ENCODE measurements around the gene ZNF407.

ZNF407 gene

DNA sequence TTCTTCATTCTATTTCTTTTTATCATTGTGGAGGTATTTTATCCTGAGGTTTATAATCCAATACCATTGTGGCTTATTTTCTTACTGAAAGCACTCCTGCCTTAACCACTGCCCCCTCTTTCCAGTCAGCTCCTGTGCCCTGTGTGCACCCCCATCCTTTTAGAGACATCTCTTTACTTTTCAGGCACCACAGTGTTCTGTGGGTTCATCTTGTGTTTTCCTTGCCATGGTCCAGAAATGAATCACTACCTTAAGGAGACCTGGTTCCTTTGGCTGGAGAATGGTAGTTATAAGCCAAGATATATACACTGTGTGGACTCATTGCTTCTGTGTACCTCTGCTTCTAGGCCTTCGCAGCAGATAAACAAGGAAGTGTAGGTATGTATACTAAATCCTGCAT is 332.9 kb downstream of the ZNF407 start:
- no peak for DNase-seq (ENCODE audit: low read depth)

DNA sequence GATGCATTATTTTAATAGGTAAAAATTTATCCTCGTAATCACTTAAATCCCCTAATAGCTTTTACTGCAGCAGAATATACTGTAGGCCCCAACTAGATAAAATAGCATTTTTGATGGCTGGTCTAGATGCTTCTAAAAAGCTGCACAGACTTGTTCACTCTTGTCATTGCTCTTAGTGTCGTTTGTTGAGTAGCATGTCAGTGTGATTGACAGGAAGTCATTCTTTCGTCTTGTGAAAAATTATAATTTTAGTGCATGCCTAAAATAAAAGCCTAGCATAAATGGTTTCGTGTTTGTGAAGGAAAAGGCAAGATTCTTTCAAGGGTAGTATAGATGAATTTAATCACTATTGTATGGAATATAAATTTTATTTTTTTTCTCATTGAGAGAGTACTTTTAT is 336.3 kb downstream of the ZNF407 start:
- DNase-seq (ENCODE audit: low read depth): no peak

DNA sequence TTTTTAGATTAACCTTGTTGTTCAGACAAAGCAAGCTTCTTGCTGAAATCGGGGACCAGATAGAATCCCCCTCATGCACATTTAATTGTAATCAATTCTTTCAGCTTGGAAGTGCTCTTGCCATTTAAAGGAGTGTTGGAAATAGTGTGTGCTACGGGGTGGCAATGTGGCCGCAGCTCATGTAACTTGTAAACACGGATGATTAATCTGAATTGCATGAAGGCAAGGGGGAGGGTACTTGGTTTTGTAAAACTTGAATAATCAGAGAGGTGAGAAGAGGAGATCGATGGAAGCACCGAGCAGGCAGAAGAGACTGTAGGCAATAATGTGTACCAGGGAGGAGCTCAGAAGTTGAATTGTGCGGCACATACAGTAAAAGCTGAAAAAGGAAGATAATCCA is 337.8 kb downstream of the ZNF407 start:
- no peak for DNase-seq (ENCODE audit: low read depth)

DNA sequence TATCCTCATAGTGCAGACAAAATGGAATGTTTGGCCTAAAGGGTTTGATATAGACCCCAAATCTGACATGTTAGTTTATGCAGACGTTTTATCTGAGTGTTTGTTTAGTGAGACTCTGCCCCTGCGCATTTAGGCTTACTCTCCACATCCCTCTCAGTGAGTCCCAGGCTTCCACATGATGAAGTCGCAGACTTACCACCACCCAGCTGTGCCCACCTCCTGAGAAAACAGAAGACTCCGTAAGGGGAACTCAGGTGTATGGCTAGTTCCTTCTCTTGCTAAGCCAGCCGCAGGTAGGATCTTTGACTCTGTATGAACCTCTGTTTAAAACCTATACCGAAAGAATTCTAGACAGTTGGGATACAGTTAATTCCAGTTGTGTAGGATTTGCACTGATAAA is 338.7 kb downstream of the ZNF407 start:
- DNase-seq (ENCODE audit: low read depth): no peak

DNA sequence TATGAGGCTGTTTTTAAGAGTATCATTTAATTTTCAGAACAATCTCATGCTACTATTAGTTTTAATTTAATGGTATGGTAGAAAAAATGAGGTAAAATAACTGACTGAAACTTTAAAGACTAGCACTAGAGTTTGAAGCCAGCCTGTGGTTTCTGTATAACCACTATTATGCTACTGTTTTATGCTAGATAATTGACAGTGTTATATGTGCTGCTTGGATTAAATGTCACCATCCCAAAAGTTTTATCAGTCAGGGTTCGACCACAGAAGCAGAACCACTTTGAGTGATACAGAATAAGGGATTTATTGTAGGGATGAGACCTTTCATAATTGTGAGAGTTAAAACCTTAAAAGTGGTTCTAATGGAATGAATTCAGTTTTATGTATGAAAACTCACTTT is 339.6 kb downstream of the ZNF407 start:
- no peak for DNase-seq (ENCODE audit: low read depth)

DNA sequence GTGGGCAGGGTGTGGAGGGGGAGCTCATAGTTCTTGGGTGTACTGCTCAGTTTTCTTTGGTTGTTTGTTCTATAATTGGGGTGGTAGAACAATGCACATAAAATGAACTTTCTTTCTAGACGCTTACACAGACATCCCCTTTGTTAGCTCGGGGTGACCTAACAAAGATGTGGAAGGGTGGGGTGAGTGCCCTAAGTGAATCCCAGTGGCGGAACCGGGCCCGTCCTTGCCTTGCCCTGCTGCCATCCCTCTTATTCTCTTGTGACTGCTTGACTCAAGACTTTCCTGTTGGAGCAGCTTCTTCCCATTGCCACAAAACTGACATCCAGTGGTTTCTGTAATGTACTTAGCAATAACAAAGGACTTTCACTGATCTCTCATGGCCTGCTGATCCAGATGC is 343.2 kb downstream of the ZNF407 start:
- no peak for DNase-seq (ENCODE audit: low read depth)

DNA sequence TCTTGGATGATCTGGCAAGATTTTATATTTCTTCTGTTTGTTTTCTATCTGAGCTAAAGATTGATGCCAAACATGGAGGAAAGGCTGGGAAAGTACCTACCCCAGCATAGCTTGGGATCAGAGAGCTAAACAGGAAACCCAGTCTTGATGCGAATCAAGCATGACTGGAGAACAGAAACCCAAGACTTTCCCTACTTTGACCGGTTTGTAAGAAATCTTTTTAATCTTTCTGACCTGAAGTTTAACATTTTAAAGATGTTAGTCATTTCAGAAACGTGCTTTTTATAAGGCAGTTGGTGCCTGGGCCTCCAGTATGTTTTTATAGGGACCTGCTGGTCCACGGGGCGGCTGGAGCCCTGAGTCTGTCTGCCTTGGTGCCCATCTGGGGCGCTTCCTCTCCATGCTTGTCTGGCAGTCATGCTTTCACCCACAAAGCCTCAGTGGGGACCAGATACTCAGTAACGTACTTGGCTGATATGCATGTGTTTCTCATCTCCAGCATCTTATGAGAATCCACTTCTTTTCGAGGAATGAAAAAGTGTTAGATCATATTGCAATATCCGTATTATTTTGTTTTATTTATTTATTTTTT is 344.7 kb downstream of the ZNF407 start:
- DNase-seq (ENCODE audit: low read depth): no peak

DNA sequence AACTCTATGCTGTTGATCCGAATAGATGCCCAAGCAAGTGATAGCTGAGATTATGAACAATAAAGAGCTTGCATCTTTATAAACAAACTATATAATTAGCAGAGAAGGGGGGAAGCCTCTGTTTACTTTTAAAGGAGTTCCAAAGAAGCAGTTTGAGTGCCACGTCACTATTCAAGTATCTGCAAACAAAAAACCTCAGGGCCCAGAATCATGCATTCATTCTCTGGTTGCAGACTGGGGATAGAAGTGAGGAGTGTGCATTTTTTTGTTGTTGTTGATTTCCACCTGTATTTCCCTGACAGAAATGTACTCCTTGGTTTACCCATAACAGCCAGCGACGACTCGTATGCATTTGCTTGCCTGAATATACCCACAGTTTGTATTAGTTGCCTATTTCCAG is 347.0 kb downstream of the ZNF407 start:
- DNase-seq (ENCODE audit: low read depth): peak; percentile 17

DNA sequence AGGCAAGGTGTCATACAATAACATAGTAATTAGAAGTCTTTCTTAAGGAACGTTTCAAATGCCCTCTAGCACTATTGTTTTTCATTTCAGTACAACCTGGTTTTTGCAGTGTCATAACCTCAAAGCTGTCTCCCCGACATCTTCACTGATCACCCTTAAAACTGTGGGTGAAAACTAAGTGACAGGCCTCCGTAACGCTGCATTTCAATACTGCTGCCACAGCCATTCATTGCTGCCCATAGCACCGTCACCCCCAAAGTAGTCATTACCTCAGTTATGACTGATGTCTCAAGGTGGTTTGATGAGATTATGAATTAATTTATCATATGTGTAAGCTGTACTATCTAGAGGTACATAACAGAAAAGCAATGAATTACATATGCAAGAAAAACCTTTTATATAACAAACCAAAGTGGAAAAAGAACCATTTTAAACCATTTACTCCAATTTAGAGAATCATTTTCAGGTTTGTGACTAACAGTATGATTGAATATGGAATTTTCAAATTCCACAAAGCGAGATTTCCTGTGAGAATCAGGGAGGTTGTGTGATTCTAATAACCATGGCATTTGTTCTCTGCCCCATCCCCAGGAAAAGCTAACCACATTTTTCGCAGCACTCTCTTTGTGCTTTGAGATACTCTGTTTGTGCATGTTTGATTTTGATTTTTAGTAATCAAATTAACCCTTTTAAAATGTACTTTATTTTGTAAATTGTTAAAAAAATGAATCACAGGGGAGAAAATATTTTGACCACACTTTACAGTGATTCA is 348.3 kb downstream of the ZNF407 start:
- no peak for DNase-seq (ENCODE audit: low read depth)

DNA sequence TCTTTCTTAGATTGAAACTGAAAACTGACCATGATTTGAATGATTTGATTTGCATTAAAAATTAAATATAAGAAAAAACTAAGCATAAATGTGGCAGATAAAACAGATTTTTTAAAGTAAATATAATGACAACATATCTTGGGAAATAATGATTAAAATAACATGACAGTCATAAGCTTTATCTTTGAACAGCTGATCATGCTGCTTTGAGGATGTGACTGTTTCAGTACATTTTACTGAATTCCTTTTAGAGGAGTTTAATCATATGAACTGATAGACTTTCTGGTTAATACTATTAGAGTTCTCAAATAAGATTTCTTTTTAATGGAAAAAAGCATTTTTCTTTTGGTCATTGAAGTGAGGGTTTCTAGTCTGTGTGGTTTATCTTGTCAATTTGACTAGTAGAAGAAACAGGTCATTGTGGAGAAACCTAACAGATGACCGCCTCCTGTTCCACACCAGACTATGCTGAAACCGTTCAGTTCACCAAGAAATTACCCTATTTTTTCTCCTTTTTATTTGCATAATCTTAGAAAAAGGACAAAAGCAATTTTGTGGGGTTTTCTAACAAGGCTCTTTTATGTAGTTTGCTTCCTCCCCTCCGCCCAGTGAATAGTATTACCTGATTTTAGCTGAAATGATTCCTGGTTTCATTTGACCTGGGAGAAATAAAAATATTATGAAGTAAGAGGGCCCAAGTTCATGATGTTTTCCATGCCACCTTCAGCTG is 349.1 kb downstream of the ZNF407 start:
- no peak for DNase-seq (ENCODE audit: low read depth)

DNA sequence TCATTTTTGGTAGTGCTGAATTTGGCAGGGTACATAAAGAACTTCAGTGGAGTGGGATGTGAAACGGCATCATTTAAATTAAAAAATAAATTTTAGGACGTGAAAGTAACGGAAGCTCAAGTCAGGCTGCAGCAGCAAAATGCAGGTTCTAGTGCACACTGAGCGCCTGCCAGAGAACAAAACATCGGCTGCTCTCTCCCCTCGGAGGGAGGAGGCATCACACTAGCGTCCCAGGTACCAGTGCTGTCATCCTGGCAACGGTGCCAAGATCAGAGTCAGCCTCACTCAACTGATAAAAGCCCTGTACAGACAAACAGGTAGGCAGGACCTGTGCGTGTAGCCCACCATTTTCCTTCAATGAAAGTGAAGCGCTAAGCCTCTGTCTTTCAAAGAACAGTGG is 349.7 kb downstream of the ZNF407 start:
- no peak for DNase-seq (ENCODE audit: low read depth)

DNA sequence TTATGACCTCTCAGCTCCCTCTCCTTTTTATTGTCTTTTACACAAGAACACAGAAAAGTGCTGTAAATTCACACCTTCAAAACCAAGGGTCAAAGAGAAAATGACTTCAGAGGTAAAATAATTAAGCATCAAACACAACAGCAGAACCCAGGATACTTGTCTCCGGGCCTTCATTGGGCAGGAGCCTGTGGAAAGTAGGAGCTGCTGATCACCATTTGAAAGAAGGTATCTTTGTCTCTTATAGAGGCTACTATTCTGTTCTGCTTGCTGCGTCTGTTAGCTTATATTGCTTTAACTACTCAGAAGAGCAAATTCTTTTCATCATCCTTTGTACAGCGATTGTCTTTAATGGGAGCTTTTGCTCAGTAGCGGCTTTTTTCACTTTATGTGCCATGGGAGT is 350.2 kb downstream of the ZNF407 start:
- no peak for DNase-seq (ENCODE audit: low read depth)

DNA sequence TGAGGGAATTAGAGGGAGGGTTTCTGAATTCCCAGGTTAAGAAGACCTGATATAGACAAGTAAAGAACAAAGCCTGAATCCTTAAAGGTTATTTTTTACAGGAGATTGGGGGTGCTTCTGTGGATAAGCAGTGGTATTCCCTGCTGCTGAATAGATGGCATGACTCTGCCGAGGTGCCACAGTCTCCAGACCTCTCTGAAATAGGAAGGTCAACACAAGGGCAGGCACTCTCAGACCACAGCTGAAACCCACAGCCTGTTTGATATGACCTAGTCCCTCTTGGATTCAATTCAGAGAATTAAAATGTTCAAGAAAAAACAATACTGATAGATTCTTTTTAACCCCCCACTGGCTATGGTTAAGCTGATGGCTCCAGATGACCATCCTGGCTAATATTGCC is 351.9 kb downstream of the ZNF407 start:
- no peak for DNase-seq (ENCODE audit: low read depth)

DNA sequence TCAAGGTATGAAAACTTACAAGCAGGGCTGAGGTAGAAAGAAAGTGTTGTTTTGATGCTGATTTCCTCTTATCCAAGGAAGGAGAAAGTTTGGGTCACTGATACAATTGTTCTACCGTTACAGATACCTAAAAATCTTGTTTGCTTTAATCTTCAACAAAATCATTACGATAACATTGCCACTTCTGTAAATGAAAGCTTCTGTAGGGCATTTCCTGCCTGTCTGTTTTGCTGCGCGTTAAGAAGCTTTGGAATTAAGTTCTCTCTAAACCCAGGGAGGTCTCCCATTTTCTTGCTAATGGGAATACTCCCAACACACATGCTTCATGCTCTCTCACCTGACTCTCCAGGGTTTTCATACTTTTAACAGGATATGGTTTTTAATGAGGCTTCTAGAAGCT is 352.8 kb downstream of the ZNF407 start:
- no peak for DNase-seq (ENCODE audit: low read depth)

DNA sequence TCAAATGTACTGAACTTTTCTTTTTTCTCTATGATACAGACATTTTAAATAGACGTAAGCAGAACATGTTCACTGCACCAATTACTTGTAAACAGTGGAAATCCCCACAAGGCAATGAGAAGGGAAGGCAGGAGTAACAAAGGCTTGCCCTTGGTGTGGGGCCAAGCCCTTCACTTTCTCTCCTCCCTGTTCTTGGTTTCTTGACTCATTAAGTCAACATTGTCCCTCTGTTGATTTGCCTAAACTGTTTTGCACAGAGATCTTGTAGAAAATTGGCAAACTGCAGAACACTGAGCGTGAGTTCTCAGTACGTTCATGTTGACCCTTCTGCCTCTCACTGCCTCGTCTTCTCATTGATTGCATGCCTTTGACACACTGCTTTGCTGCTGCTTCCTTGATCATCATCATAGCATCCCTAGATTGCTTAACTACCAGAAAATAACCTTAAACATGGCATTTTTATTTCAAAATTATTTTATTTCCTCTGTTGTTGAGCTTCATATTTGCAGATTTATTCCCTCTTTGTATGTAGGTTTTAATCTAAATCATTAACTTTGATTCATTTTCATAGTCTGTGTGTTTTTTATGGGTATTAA is 353.6 kb downstream of the ZNF407 start:
- peak; percentile 90 for DNase-seq (ENCODE audit: low read depth)

DNA sequence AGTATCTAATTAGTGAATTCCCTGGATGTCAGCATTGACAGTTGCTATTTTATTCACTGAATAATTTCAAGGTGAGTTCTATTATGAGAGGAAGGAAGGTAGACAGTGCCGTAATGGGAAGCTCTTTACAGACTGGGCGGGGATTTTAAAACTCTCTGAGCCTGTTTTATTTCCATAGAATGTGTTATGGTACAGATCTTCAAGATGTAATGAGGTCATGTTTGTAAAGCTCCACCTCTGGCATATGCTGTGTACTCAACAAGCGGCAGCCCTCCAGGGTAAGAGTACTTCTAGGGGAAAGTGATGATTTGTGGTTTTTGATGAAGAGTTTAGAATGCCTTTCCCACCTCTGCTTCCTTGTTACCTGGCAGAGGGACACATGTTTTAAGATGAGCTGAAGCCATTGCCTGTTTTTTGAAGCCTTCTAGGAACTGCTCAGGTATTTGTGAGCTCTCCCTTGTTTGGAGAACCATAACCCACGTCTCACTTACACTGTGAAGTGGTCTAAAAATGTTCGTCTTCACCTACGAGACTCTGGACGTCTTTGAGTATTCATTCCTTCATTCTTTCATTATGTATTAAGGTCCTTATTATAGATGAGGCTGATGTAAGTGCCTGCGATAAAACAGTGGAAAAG is 360.0 kb downstream of the ZNF407 start:
- DNase-seq (ENCODE audit: low read depth): no peak

DNA sequence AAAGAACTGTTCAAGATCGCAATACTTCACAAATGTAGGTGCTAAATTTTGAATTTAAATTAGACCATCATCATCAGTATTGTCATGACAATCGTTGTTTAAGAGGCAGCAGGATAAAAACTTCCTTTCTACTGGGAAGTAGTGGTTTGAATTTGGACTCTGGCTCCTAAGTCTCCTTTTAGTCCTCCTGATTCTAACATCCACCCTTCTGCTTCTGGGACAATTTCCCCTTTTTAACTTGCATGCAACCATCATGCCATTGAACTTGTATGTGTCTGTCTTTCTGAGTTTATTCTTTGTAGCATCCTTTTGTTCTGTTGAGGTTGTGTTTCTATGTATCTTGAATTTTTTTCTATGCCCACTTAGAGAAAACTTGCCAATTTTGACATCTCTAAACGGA is 361.5 kb downstream of the ZNF407 start:
- DNase-seq (ENCODE audit: low read depth): no peak

DNA sequence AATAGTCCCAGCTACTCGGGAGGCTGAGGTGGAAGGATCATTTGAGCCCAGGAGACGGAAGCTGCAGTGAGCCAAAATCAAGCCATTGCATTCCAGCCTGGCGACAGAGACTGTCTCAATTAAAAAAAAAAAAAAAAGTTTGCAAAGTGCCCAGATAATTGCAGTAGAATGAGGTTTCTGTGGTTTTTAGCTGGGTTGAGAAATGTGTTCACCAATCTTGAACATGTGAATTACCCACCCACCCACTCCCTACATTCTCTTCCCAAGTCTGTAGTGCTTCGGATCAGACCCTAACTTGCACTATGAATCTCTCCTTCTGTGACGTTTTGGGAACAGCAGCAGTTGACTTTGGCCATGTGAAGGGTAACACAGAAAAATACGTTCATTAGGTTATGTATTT is 363.9 kb downstream of the ZNF407 start:
- DNase-seq (ENCODE audit: low read depth): no peak

DNA sequence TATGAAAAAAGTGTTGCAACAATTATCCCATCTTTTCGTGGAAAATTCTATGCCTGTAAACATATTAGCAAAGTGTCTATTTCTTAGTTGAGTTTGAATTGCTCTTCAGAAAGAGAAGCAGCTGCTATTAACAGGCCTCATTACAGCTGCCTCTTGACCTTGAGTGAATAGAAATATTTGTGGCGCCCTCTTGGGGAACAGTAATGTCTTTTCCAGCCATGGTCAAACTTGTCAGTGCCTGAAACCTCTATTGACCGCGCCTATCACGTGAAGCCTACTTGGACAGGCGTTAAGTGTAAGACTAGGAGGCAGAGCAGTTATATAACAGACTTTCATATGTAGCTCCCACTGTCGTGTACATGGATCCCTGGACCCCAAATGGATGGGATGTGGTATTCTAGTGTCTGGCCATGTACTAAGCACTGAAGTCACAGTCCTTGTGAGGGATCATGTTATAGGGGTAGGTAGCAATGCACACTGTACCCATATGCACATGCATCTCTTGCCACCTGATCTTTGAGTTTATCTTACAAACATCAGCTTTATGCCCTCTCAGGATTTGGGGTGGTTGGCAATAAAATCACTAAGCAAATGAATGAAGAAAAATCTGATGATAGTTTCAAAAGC is 366.3 kb downstream of the ZNF407 start:
- DNase-seq (ENCODE audit: low read depth): peak; percentile 48

DNA sequence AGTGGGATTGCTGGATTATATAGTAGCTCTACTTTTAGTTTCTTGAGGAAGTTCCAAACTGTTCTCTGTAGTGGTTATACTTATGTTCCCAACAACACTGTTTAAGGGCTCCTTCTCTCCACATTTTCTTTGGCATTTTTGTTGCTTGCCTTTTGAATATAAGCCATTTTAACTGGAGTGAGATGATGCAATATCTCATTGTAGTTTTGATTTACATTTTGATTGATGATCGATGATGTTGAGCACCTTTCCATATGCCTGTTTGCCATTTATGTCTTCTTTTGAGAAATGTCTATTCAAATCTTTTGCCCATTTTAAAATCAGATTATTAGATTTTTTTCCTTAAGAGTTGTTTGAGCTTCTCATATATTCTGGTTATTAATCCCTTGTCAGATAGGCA is 368.0 kb downstream of the ZNF407 start:
- no peak for DNase-seq (ENCODE audit: low read depth)

DNA sequence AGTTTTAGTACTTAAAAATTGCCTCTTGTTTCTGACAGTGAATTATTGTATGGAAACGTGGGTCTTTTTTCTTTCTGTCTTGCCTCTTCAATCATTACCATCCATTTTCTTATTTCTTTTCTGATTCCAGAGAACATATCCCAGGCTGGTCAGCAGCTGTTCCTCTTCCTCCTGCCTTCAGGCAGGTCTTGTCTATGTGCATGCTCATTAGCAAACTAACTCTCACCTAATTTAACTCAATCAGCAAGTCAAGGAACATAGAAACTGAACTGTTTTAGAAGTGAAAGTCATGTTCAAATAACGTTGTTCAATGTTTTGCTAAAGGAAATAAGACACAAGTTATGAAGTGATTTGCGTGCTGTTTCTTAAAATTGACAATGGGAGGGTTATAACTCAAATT is 369.8 kb downstream of the ZNF407 start:
- no peak for DNase-seq (ENCODE audit: low read depth)

DNA sequence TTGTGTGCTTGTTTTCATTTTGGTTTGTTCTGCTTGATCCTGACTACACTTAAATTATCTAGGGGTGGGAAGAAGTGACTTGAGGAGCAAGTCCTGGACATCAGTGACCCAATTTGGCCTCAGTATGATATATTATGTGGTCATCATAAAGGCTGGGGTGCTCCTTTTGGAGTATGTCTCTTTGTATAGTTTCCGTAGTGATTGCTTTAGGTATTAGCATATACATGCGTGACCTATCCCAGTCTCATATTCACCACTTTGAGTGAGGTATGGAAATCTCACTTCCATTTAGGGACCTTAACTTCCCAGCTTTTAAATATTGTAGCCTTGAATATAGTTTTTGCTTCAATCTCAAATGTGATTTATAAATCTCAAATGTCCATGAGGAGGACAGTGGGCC is 370.3 kb downstream of the ZNF407 start:
- no peak for DNase-seq (ENCODE audit: low read depth)

Data from fibroblast of gingiva (primary cell).